GM12875 (cell line): ENCODE data around the gene CEP135.

ENCODE experiments used
- H3K4me3 ChIP-seq: one replicate; pipeline ENCODE4 v1.5.1; 2011; ENCODE audit warnings: low read depth, low read length, control low read depth
- TF ChIP-seq, protein P1 (sequence below): IDR thresholded peaks from 2 replicates; pipeline ENCODE4 v1.5.1; 2011; ENCODE audit warnings: low read depth, mild to moderate bottlenecking, control low read depth, inconsistent platforms, low read length, moderate library complexity, borderline replicate concordance; ENCODE audit not compliant: insufficient read depth

CEP135 gene

DNA sequence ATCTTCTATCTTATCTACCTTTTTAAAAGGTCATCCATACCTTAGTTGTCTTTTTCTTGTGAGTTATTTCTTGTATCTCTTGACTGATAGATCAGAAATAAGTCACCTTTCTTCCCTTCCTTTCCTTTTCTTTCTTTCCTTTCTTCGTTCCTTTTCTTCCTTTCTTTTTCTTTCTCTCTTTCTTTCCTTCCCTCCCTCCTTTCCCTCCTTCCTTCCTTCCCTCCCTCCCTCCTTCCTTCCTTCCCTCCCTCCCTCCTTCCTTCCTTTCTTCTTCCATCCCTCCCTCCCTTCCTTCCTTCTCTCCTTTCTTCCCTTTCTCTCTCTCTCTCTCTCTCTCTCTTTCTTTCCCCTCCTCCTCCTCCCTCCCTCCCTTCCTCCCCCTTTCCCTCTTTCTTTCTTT, 93.5 kb downstream of the CEP135 start:
- H3K4me3 ChIP-seq = no peak overlapping the region
- TF ChIP-seq, protein P1, sequence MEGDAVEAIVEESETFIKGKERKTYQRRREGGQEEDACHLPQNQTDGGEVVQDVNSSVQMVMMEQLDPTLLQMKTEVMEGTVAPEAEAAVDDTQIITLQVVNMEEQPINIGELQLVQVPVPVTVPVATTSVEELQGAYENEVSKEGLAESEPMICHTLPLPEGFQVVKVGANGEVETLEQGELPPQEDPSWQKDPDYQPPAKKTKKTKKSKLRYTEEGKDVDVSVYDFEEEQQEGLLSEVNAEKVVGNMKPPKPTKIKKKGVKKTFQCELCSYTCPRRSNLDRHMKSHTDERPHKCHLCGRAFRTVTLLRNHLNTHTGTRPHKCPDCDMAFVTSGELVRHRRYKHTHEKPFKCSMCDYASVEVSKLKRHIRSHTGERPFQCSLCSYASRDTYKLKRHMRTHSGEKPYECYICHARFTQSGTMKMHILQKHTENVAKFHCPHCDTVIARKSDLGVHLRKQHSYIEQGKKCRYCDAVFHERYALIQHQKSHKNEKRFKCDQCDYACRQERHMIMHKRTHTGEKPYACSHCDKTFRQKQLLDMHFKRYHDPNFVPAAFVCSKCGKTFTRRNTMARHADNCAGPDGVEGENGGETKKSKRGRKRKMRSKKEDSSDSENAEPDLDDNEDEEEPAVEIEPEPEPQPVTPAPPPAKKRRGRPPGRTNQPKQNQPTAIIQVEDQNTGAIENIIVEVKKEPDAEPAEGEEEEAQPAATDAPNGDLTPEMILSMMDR = no peak

DNA sequence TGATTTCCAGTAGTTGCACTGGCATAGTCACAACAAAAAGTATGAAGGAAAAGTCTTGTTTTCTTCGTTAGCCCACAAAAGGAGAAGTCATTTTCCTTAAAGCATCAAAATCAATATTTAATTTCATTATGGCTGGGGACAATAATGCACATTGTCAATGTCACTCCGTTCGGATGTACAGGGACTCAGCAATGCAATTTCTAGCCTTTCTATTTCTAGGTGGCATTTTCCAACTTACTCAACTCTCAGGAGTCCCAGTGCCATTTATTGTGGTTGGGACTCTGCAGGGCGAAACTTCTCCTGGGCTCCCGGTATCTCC, 99.6 kb downstream of the CEP135 start:
- H3K4me3 ChIP-seq = peak overlapping the region; percentile 92
- TF ChIP-seq, protein P1 = no peak

DNA sequence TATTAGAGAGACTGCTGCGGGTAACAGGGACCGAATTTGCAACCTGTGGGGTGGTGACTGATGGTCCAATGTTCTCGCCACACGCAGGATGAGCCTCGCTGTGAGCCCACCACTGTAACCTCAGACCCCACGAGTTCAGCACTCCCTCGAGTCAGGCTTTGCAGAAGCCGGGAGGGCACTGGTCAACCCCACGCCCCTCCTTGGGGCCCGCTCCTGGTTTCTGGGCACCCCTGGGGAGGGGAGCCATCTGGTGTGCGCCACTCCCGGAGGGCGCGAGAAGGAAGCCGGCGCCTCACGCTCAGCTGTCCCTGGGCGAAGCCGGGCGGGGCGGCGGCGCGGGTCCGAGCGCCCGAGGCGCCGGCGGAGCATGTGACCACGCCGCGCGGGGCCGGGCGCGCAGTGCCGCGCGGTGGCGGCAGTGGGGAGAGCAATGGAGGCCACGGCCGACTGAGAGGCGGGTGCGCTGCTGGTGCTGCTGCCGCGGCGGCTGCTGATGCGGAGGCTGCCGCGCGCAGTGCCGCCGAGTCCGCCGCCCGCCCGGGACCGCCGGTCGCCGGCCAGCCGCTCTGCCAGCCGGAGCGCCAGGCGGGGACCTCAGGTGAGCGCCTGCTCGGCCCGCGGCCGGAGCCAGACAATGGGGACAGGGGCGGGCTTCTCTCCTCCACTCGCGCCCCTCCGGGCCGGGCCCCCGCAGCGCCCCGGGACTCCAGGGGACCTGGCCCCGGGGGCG, 100.1 kb downstream of the CEP135 start:
- TF ChIP-seq, protein P1 = peak; percentile 81
- peak overlapping the region; percentile 92 for H3K4me3 ChIP-seq

DNA sequence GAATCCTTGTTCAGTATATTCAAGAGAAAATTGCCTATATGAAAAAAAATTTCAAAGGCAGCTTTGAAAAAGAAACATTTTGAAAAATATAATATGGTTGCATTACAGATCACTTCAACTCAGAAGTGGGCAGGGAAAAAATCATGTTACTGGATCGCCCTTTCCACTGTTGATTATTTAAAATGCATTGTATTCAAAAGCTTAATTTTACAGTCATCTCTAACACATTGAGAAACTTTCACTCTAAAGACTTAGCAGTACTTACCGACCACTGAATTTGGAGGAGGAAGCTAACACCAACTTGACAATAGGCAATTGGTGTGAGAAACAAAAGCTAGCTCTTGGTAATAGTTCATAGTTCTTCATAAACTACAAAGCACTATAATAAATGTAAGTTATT, 101.9 kb downstream of the CEP135 start:
- TF ChIP-seq, protein P1 = no peak
- no peak overlapping the region for H3K4me3 ChIP-seq

DNA sequence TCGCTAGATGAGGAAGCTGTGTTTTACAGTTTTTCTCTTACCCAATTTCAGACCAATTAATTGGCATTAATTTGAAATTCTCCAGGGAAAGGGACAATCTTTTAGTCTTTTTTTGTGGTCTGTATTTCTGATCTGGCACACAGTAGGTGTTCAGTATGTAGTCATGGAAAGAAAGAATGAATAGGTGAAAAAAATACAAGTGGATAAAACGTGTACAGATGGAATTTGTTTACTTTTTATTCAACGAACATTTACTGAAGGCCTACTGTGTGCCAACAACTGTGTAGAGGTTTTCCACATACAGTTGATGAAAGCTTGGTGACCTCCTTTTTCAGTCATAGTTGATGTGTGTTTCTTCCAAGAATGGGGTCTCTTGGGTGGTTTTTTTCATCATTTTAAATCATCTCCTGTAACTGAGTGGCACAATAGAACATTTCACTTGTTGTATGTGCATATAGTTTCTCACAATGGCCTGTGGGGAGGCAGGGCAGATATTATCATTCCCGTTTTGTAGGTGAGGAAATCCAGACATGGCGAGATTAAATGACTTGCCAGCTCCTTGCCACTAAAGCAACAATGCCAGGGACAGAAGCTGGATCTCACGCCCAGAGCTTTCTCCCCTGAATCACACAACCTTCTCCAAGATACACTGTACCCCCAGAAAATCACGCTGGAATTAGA, 102.4 kb downstream of the CEP135 start:
- H3K4me3 ChIP-seq = no peak overlapping the region
- TF ChIP-seq, protein P1 = no peak

DNA sequence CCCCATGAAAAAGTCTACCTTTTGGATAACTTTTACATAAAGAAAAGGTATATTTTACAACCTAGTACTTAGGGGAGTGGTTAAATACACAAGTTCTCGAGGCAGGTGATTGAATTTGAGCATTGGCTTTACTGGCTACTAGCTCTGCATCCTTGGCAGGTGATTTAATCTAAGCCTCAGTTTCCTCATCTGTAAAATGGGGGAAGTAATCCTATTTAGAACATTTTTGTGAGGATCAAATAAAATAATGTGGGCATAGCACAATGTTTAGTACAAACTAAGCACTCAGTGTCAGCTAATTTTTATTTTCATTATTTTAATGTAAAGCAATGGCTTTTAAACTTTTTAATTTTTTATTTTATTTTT, 102.9 kb downstream of the CEP135 start:
- TF ChIP-seq, protein P1 = no peak
- H3K4me3 ChIP-seq = no peak overlapping the region

DNA sequence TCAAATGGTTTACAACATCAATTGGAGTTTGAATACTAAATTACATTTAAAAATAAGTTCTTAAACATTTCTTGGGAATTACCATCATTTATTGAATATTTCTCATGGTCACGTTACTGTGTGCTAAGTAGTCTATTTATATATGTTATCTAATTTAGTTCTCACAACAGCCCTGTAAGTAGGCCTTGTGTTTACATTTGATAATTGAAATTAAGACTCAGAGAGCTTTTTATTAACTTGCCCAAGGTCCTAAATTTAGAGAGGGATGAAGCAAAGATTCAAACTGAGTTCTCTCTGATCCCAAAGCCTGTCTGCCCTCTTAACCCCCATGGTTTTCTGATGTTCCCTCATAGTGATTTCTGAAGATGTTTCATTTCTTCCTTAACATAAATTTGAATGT, 103.7 kb downstream of the CEP135 start:
- TF ChIP-seq, protein P1 = no peak
- no peak overlapping the region for H3K4me3 ChIP-seq
